ENCODE results near the gene TSHZ1. TPM values are rescaled to one million over a fixed set of nuclear protein-coding genes. Genes with fewer than 3 reads are reported as not detected.
A peak's percentile ranks its signal among the peaks of the same experiment; 100 is the strongest.

The TSHZ1 gene
- total and polyA plus RNA-seq, 2 of the 8 experiments (the other 6 are each of a cell fraction or from before 2014, with no cell fraction given): 0.03 to 0.32 TPM

DNA sequence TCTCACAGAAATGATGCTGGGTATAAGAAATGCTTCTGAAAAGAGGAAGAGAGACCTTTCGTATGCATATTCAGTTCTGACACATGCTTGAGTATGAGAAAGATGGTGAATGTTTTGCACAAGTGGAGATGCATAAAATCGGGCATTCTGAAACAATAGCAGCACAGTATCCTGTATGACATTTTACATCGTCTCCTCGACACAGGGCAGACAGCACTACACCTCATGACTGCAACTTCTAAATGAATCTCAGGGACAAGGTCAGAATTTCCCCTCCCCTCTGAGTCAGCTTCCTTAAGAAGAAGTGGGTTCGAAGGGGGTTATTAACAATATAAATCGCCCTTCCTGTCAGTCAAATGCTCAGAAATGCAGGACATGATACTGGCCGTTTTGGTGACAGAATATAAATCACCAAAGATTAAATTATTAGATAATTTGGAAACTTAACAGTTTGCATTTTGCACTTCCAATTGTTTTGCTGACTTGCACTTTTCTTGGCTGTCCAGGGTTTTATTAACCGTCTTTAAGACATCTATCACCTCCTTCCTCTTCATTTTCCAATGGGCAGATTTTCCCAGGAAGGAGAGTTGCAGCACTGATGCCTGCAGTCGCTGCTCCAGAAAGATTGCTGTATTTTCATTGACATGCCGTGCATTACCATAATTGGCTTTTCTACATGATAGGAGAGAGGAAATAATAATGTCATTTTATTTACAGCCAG is 57.2 kb downstream of the TSHZ1 start:
- Histone ChIP-seq H4K5ac (ENCODE audit: insufficient read length, low read depth, low read length) (no peak overlapping the region), H2AK5ac (ENCODE audit: low read depth, low read length) (no peak overlapping the region), H3K18ac (ENCODE audit: extremely low read depth, low read length) (no peak overlapping the region), H2BK20ac (ENCODE audit: low read length) (no peak overlapping the region), H2BK5ac (ENCODE audit: low read depth, low read length) (no peak overlapping the region), H3K23me2 (ENCODE audit: low read depth, low read length) (no peaks in the 10 kb centered on the region), H3K14ac (ENCODE audit: insufficient read length) (no peak overlapping the region), H3K36me3 (ENCODE audit: control insufficient read depth in 2 of 4, insufficient read depth in 4 of 4, low read length in 3 of 4) (no peaks in the 10 kb centered on the region), H4K91ac (replicated peaks; ENCODE audit: insufficient read length, low read length) (no peak overlapping the region), H3K79me2 (ENCODE audit: control insufficient read depth in 1 of 2, insufficient read depth in 2 of 2, low read length in 2 of 2) (no peaks in the 10 kb centered on the region), H3K4ac (replicated peaks; ENCODE audit: insufficient read length, low read depth, low read length) (no peak overlapping the region), H3K4me2 (ENCODE audit: insufficient read depth in 1 of 2, low read depth in 2 of 2, low read length in 2 of 2) (no peak overlapping the region), H4K20me1 (replicated peaks in 1 of 2; ENCODE audit: control insufficient read depth in 1 of 2, insufficient read depth in 2 of 2, low read length in 2 of 2) (no peaks in the 10 kb centered on the region), H4K8ac (ENCODE audit: extremely low read depth, insufficient read depth, low read length) (no peak overlapping the region), H2BK120ac (replicated peaks; ENCODE audit: low read depth, low read length) (no peak overlapping the region), H2BK15ac (ENCODE audit: low read length) (no peak overlapping the region), H3K56ac (replicated peaks; ENCODE audit: insufficient read length, low read depth, low read length) (no peak overlapping the region), H3K79me1 (ENCODE audit: low read depth, low read length) (no peaks in the 10 kb centered on the region), H2AFZ (ENCODE audit: low read length) (no peak overlapping the region), H2BK12ac (ENCODE audit: low read depth, low read length) (no peak overlapping the region), H3K4me1 (replicated peaks in 1 of 4; ENCODE audit: control insufficient read depth in 3 of 4, insufficient read depth in 4 of 4, low read length in 3 of 4) (peaks cover 0 to 3% (median 0%) of the 10 kb centered on the region in 4 experiments; a peak in 1 of 7 replicates), H3K9ac (replicated peaks in 1 of 4; ENCODE audit: extremely low read depth in 1 of 4, low read depth in 3 of 4, low read length in 3 of 4) (no peak overlapping the region), H3K9me3 (ENCODE audit: insufficient read depth in 2 of 2, low read depth in 1 of 2, low read length in 1 of 2) (no peaks in the 10 kb centered on the region), H3K4me3 (ENCODE audit: extremely low read depth in 1 of 4, insufficient read depth in 2 of 4, low read depth in 3 of 4, low read length in 4 of 4) (no peak overlapping the region), H3K27ac (ENCODE audit: low read depth, low read length) (no peak overlapping the region), H3K23ac (ENCODE audit: insufficient read length) (no peak overlapping the region), H3K27me3 (replicated peaks in 1 of 4; ENCODE audit: control insufficient read depth in 3 of 4, extremely low read depth in 1 of 4, insufficient read depth in 3 of 4, low read length in 3 of 4) (no peaks in the 10 kb centered on the region)
- 84% methylated on average over 10 of the region's 10 CpGs; no CpG with 5 or more reads in 1 of the 2 experiments for WGBS, 2 experiments (ENCODE audit: extremely low coverage in 1 of 2, insufficient coverage in 1 of 2, insufficient read length in 1 of 2, insufficient replicate concordance in 2 of 2, low coverage in 1 of 2, low lambda C conversion rate in 2 of 2, missing lambda C conversion rate in 1 of 2)
- FAIRE-seq (no peak), DNase-seq (ENCODE audit: low read depth in 1 of 2, low spot score in 2 of 2) (no peak)
- ChIA-PET CTCF (ENCODE audit: partially characterized antibody) (no interaction called here), POLR2A (ENCODE audit: partially characterized antibody) (no interaction called here)
- TF ChIP-seq MAFK (IDR thresholded peaks at IDR 0.05; ENCODE audit: low read depth, low read length): peak; percentile 39; the same call in 1 of the 2 replicates
- TF ChIP-seq SAP30 (IDR thresholded peaks at IDR 0.05; ENCODE audit: insufficient read depth, insufficient replicate concordance, low read length): no peak
